GM23248 (cell line): ENCODE data around the gene PER3.

ENCODE experiments used
- EZH2 ChIP-seq: fragments of 200-600 bp; sonication (generic); IDR thresholded peaks from 2 replicates; pipeline ENCODE4 v1.6.1; 2018; ENCODE audit warnings: antibody characterized with exemption, mild to moderate bottlenecking; ENCODE audit not compliant: insufficient read depth, poor library complexity, severe bottlenecking
- EZH2phosphoT487 ChIP-seq: fragments of 200-600 bp; sonication (generic); IDR thresholded peaks from 2 replicates; pipeline ENCODE4 v1.6.1; 2018; ENCODE audit warnings: antibody characterized with exemption, moderate library complexity, mild to moderate bottlenecking, low read depth; ENCODE audit not compliant: insufficient read depth

- no peak for TF ChIP-seq EZH2phosphoT487
- no peak for TF ChIP-seq EZH2
Observed at GRCh38 chr1:7789828-7790227, 5.7 kb downstream of the PER3 start.
